Limb (tissue), 2 donors: ENCODE measurements around the gene P2RY4.
"Not testable (repeated sequence)": the region's sequence is repeated elsewhere in the genome, so short reads cannot be mapped to it uniquely, and the experiment has no call there.

Source experiments
- DNase-seq, 2 donors: peaks; one replicate each; pipeline ENCODE4 v3.0.0-alpha.2; 2016; ENCODE audit errors: extremely low spot score in 2 of 2

P2RY4 gene

DNA sequence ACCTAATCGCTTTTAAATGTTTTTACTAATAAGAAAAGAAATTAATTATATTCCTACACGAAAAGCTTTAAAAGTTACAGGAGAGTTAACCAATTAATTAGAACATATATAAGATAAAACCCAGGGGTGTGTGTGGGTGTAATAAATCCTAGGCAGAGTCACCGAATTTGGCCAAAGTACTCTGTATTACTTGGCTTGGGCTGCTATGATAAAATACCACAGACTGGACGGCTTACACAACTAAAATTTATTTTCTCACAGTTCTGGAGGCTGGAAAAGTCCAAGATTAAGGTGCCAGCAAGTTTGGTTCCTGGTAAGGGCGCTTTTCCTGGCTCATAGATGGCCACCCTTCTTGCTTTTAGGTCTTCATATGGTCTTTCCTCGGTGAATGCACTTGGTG, 15.1 kb downstream of the P2RY4 start:
- no peak for DNase-seq

DNA sequence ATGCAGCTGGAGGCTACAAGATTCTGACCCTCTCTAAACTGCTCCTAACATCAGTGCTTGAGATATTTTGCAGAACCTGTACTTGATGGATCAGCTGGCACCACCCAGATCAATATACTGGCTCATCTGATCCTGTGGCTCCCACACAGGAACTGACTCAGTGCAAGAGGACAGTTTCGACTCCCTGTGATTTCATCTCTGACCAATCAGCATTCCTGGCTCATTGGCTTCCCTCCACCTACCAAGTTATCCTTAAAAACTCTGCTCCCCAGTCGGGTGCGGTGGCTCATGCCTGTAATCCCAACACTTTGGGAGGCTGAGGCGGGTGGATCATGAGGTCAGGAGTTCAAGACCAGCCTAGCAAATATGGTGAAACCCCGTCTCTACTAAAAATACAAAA, 16.4 kb downstream of the P2RY4 start:
- not testable (repeated sequence) for DNase-seq

DNA sequence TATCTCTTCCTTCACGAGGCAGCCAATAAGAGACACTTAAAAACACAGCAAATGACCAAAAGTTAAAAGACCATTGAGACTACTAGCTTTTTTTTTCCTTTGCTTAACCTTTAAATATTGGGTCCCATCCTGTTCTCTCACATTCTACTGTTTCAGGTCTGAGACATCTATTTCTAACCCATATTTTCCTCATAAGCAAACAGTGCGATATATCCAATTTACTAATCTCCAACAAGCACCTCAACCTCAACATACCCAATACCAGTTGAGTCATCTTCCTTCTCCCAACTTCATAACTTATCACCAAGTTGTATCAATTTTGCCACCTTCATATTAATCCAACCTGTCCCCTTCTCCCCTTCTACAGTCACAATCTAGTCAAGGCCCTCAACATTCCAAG, 18.5 kb downstream of the P2RY4 start:
- DNase-seq: no peak

DNA sequence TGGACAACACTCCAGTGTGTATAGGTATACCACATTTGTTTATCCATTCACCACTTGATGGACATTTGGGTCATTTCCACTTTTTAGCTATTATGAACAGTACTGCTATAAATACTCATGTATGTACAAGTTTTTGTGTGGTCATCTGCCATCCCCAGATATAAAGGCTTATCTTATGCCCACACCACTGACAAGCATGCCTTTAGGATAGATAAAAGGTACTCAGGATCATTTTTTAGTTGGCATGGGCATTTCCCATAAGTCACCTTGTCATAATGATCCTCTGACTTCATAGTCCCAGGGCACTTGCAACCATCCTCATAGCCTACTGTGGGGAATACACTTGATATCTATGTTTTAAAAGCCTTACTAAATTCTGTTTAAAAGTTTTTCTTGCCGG, 19.3 kb downstream of the P2RY4 start:
- no peak for DNase-seq

DNA sequence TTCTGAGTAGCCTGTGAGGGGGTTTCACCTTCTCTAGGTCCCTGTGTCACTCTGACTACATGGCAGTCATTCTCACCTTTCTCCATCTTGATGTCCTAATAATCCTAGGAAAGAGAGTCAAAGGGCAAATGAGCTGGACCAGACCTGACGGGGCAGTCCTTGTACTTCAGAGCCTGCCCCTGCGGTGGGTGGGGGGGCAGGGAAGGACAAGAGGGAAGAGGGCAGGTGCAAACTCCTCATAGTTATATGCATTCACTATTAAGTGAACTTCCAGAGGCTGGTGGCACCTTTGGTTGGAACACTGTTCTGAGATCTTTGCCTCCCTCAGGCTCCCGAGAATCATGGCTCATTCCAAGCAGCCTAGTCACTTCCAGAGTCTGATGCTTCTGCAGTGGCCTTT, 25.6 kb downstream of the P2RY4 start, which contains the start of gene AWAT1:
AWAT1 (plus strand) TSS at position 301 of the 400 bp plus-strand sequence; CDS start at position 342, 41 bp downstream.
- no peak for DNase-seq

DNA sequence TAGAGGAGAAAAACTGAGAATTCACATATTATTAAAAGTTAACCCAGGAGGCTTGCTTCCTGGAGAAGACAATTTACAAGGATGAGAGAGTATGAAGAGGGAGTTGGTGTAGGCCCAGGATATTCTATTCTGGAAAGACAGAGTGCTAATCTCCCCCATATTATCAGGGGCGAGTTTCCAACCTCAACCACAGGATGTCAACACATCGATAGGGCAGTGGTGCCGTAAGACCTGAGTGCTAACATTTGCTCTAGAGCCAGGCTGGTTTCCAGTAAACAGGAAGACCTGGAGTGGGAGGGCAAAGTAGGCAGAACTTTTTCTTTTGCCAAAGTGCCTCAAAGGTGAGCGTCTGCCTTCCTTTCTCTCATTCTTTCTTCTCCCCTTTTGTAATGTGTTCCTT, 28.3 kb downstream of the P2RY4 start:
- no peak for DNase-seq

DNA sequence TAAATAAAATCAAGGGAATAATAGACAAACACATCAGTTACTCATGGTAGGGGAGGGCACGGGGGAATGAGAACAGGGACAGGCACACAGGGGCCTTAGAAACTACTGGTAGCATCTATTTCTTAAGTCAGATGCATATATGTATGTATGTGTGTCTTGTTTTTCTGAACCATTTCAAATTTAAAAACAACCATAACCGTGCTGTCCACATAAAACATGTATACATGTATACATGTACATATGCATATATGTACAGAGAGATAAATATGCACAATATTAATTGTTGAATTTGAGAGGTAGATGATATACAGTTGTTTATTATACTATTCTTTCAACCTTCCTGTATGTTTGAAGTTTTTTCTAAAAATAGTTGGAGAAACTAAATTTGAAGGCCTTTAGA, 33.3 kb downstream of the P2RY4 start:
- no peak for DNase-seq

DNA sequence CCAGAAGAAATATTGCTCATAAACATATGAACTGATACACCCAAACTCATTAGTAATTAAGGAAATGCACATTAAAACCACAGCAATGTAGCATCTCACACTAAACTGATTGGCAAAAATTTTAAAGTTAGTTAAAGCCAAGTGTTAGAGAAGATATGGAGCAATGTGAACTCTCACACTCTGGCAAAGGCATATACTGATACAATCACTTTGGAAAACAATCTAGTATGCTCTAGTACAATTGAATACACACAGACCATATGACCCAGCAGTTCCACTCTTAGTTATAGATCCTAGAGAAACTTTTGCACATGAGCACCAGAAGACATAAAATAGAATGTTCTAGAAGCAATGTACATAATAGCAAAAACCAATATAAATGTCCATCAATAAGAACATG, 34.0 kb downstream of the P2RY4 start:
- DNase-seq: no peak

DNA sequence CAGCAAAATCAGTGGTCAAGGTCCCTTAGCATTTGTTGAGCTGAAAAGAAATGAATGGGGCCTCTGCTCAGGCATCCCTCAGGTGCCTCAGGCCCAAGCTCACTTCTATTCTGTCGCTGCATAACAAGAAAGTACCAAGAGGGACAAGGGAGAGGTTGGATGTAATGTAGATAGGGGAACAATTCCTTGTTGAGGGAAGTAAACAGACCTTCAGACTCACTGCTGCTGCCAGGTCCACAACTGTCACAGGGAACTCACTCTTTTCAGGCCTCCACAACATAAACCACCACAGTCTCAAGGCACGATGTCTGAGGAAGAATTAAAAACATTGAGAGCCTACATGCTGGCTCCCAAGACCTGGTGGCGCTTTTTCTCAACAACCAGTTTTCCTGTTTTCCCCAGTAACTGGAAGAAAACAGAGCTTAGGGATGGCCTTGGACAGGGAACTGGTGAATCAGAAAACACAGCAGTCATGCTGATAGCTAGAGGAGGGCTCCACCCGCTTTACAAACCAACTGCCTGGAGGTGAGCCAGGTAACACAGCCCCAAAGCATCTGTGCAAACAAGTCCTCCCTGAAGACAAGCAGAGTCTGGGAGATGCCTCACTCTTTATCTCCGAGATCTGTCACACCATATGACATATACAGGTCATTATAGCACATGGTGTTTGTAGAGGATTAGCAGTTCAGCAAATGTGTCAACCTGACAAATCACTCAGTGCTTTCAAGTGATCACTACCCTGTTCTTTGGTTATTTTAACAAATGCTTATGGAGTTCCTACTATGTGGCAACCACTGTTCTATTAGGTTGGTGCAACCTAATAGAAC, 39.9 kb downstream of the P2RY4 start:
- no peak for DNase-seq

DNA sequence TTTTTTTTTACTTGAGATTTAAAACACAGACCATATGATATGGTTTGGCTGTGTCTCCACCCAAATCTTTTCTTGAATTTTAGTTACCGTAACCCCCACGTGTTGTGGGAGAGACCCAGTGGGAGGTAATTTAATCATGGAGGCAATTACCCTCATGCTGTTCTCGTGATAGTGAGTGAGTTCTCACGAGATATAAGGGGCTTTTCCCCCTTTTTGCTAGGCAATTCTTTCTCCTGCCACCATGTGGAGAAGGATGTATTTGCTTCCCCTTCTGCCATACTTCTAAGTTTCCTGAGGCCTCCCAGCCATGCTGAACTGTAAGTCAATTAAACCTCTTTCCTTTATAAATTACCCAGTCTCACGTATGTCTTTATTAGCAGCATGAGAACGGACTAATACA, 50.4 kb downstream of the P2RY4 start:
- not testable (repeated sequence) for DNase-seq

DNA sequence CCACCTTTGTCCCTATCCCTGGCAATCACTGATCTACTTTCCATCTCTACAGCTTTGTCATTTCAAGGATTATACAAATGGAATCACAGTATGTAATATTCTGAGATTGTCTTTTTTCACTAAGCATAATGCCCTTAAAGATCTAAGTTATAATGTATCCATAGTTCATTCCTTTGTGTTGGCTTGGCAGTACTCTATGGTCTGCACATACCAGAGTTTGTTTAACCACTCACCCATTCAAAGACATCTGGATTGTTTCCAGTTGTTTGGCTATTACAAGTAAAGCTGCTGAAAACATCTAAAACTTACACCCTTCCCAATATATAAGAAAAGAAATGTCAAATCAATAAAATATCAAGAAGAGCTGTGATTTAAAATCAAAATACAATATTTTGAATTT, 51.5 kb downstream of the P2RY4 start:
- no peak for DNase-seq
